B cell (primary cell): Measurements from ENCODE around the gene THBS2.

Source experiments
- EZH2 ChIP-seq: IDR thresholded peaks from 2 replicates; pipeline ENCODE4 v1.6.1; 2012; ENCODE audit warnings: borderline replicate concordance, low read depth, mild to moderate bottlenecking, moderate library complexity, low read length; ENCODE audit not compliant: insufficient read depth, poor library complexity, severe bottlenecking
- TF ChIP-seq, protein P1 (sequence below): fragments of 200-600 bp; IDR thresholded peaks from one replicate; pipeline ENCODE4 v1.8.0; 2022; ENCODE audit warnings: antibody characterized with exemption, mild to moderate bottlenecking

DNA sequence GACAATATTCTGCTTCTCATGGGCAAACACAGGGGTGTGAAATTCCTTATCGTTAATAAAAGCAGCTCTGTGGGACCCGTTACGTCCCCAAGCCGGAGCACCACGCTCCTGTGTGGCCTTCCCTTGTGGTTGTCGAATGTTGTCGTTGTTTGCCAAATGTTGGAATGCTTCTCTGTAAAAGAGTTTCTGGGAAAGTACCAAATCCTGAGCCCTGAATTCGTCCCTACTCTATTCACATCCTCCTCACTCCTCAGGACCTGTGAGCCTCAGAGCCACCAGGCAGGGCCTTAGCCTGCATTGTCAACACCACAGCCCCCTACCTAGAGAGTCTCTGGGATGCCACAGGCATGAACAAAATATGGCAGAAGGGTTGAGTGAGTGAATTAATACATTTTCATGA lies 64.0 kb downstream of the THBS2 start:
- TF ChIP-seq, protein P1, sequence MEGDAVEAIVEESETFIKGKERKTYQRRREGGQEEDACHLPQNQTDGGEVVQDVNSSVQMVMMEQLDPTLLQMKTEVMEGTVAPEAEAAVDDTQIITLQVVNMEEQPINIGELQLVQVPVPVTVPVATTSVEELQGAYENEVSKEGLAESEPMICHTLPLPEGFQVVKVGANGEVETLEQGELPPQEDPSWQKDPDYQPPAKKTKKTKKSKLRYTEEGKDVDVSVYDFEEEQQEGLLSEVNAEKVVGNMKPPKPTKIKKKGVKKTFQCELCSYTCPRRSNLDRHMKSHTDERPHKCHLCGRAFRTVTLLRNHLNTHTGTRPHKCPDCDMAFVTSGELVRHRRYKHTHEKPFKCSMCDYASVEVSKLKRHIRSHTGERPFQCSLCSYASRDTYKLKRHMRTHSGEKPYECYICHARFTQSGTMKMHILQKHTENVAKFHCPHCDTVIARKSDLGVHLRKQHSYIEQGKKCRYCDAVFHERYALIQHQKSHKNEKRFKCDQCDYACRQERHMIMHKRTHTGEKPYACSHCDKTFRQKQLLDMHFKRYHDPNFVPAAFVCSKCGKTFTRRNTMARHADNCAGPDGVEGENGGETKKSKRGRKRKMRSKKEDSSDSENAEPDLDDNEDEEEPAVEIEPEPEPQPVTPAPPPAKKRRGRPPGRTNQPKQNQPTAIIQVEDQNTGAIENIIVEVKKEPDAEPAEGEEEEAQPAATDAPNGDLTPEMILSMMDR = no peak
- no peak for TF ChIP-seq EZH2
